C4-2B (cell line): ENCODE measurements around the gene BRD1.

Experiments used
- ZFX ChIP-seq: fragments of 450-650 bp; IDR thresholded peaks from 2 replicates; pipeline ENCODE4 v1.6.1; 2017
- TF ChIP-seq, protein P1 (sequence below): fragments of 450-650 bp; conservative IDR thresholded peaks from 2 replicates; pipeline ENCODE4 v1.5.1; 2017; ENCODE audit warnings: mild to moderate bottlenecking

- TF ChIP-seq, protein P1, sequence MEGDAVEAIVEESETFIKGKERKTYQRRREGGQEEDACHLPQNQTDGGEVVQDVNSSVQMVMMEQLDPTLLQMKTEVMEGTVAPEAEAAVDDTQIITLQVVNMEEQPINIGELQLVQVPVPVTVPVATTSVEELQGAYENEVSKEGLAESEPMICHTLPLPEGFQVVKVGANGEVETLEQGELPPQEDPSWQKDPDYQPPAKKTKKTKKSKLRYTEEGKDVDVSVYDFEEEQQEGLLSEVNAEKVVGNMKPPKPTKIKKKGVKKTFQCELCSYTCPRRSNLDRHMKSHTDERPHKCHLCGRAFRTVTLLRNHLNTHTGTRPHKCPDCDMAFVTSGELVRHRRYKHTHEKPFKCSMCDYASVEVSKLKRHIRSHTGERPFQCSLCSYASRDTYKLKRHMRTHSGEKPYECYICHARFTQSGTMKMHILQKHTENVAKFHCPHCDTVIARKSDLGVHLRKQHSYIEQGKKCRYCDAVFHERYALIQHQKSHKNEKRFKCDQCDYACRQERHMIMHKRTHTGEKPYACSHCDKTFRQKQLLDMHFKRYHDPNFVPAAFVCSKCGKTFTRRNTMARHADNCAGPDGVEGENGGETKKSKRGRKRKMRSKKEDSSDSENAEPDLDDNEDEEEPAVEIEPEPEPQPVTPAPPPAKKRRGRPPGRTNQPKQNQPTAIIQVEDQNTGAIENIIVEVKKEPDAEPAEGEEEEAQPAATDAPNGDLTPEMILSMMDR, result no peak
- no peak for TF ChIP-seq ZFX
Measured at GRCh38 chr22:49812838-49813237, 14.8 kb downstream of the BRD1 start.
